Right lobe of liver (tissue), 6 donors: ENCODE results near the gene APOH. TPM values are rescaled to one million over a fixed set of nuclear protein-coding genes. Genes with fewer than 3 reads are reported as not detected.
A peak's percentile ranks its signal among the peaks of the same experiment; 100 is the strongest.

Source experiments
- ATAC-seq, 4 donors: fragments of 200-7000 bp; cut with Tn5 transposase; one replicate each; pipeline ENCODE4 v1.9.1; 2020; ENCODE audit warnings: mild to moderate bottlenecking in 4 of 4, moderate library complexity in 4 of 4
- DNase-seq, 3 donors: peaks; one replicate each; pipeline ENCODE4 v3.0.0-alpha.2; 2020
- H3K27ac ChIP-seq, 3 donors: fragments of 200-600 bp; one replicate each; pipeline ENCODE4 v1.8.0; 2022
- H3K27me3 ChIP-seq, 2 donors: fragments of 200-600 bp; one replicate each; pipeline ENCODE4 v1.8.0; 2022
- H3K36me3 ChIP-seq, 4 donors: fragments of 200-600 bp; sonication (generic) in 1 of 4; one replicate each; pipeline versions ENCODE4 v1.5.1 to v1.8.0; 2017 to 2022; ENCODE audit warnings: control low read depth in 1 of 4
- H3K4me1 ChIP-seq, 4 donors: fragments of 200-600 bp; sonication (generic) in 1 of 4; one replicate each; pipeline versions ENCODE4 v1.5.1 to v1.8.0; 2017 to 2022; ENCODE audit warnings: control low read depth in 1 of 4
- H3K4me3 ChIP-seq, 3 donors: fragments of 200-600 bp; one replicate each; pipeline ENCODE4 v1.8.0; 2022
- H3K9me3 ChIP-seq, 4 donors: fragments of 200-600 bp; sonication (generic) in 1 of 4; one replicate each; pipeline versions ENCODE4 v1.5.1 to v1.8.0; 2017 to 2022; ENCODE audit warnings: control low read depth in 1 of 4
- POLR2A ChIP-seq: fragments of 450-650 bp; IDR thresholded peaks from one replicate; pipeline ENCODE4 v1.6.1; 2017; ENCODE audit warnings: antibody characterized with exemption, mild to moderate bottlenecking
- WGBS: methylation state at CpG from one replicate; pipeline ENCODE4 v1.1.6; 2018; ENCODE audit warnings: low coverage, low lambda C conversion rate; ENCODE audit not compliant: insufficient coverage; ENCODE audit errors: missing lambda C conversion rate; 5-methylcytosine and 5-hydroxymethylcytosine counted together
- intact Hi-C, 2 donors: fragments of 100-400 bp; cut with DNase I; formaldehyde crosslinking; loops; one replicate each; pipeline versions ENCODE4 v1.11.2 to v1.14.1; 2022
- total RNA-seq, 6 experiments: library from RNA; depleted of rRNA in 2 of 6; stranded (reverse); fragments of >200 nt in 2 of 6; fragmentation: NEBNext Ultra II Directional in 3 of 6; extraction: Animal tissue kit (Norgen Biotek cat#: 25700) in 3 of 6; gene quantifications; one replicate each; pipeline versions ENCODE4 v1.1.0 to v1.2.4, GENCODE V29; 2016 to 2023
- TF ChIP-seq, protein P1 (sequence below), 4 donors: fragments of 200-600 bp in 3 of 4; fragments of 450-650 bp in 1 of 4; IDR thresholded peaks; one replicate each; pipeline versions ENCODE4 v1.5.1 to v1.8.0; 2016 to 2022; ENCODE audit warnings: antibody characterized with exemption in 4 of 4, mild to moderate bottlenecking in 2 of 4
- donor health status: DM: no; HTN: yes; CAD: no.
- donor health status: DM: no; HTN: no; CAD: no.
- donor health status: DM: no; HTN: no; CAD: no.
- donor health status: DM: no; HTN: yes; CAD: no.
- donor health status: DM: no; HTN: yes; CAD: no.

The APOH gene
- total RNA-seq, 6 experiments from 2014 or later: 3,186 to 7,027 (median 4,523) TPM

DNA sequence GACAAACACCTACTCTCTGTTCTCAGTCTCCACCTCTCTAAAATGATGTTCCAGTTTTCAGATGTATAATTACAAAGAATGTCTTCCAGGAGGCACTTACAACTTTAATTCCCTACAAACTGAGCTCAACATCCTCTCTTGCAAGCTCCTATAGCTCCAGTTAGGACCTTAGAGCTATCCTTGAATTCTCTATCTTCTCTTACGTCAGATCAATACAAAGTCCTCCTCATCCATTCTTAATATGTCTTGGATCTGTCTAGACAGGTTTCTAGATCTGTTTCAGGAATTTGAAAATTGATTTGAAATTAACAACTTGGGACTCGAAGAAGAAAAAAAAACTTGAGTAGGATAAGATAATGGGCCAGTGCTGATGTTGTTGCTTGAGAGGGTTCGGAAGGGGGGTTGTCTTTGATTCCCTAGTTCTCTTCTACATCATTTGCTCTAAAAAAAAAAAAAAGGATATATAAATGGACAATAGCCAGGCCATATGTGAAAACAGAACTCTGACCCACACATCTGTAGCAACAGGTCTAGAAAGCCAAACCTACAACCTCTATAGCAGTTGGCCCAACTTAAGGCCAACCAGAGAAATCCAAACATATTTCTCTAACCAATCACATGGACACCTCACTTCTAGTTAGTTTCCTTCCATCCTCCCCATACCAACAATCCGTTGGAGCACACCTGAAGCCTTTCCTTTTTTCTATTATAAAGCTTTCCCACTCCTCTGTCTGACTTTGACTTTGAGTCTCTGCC lies 746 bp upstream of the APOH start:
- WGBS: 50% methylated on average over 4 of the region's 4 CpGs
- peaks cover 0 to 55% (median 14%) of the 10 kb centered on the region in 4 donors for H3K4me1 ChIP-seq
- DNase-seq (no peak), ATAC-seq (peak in 3 of 4 donors; percentile 2 to 22 (median 2))
- H3K9me3 ChIP-seq: no peaks in the 10 kb centered on the region
- H3K27me3 ChIP-seq: no peaks in the 10 kb centered on the region
- peaks cover 0 to 32% (median 15%) of the 10 kb centered on the region in 4 donors for H3K36me3 ChIP-seq
- TF ChIP-seq, protein P1, sequence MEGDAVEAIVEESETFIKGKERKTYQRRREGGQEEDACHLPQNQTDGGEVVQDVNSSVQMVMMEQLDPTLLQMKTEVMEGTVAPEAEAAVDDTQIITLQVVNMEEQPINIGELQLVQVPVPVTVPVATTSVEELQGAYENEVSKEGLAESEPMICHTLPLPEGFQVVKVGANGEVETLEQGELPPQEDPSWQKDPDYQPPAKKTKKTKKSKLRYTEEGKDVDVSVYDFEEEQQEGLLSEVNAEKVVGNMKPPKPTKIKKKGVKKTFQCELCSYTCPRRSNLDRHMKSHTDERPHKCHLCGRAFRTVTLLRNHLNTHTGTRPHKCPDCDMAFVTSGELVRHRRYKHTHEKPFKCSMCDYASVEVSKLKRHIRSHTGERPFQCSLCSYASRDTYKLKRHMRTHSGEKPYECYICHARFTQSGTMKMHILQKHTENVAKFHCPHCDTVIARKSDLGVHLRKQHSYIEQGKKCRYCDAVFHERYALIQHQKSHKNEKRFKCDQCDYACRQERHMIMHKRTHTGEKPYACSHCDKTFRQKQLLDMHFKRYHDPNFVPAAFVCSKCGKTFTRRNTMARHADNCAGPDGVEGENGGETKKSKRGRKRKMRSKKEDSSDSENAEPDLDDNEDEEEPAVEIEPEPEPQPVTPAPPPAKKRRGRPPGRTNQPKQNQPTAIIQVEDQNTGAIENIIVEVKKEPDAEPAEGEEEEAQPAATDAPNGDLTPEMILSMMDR (IDR thresholded peaks at IDR 0.05): no peak
- TF ChIP-seq POLR2A: no peak
- peak overlapping the region; percentile 14 to 98 (median 97) for H3K27ac ChIP-seq
- intact Hi-C loops: no loop called here
- peak overlapping the region in 2 of 3 donors; percentile 12 to 61 for H3K4me3 ChIP-seq

DNA sequence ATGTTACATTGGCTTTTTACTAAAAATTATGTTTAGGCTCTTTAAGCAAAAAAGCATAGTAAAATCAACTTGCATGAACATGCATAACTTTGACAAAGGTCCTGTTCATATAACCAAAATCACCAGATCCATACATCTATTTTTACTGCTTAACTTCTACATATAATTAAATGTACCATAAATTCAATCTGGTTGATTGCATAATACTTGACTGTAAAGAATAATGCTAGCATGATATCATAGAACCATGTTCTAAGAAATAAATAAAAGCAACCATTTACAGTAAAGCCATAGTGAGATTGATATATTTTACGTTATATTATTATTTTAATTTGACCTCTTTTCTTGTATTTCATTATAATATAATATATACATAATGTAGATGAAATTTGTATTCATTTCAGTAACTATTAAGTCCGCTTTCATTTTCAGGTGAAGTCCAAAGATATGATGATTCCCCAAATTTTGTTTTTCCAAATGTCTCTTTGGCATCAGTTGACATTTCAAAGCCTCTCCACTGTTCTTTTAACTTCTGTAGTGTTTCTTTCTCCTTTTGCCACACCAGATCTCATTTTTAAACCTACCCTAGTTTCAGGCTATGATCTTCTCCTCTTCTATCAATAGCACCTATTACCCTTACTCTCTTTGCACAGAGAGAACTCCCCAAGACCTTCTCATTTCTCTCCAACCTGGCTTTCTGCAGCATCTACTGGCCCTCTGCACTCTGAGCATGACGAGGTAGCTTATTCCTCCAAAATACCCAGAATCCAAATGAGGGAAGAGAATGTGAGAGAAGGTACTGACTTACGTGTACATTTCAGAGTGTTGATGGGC lies 1.8 kb downstream of the APOH start:
- TF ChIP-seq, protein P1 (IDR thresholded peaks at IDR 0.05): no peak
- TF ChIP-seq POLR2A: no peak
- peaks cover 0 to 55% (median 26%) of the 10 kb centered on the region in 4 donors for H3K36me3 ChIP-seq
- H3K4me1 ChIP-seq: peaks cover 0 to 53% (median 11%) of the 10 kb centered on the region in 4 donors
- ATAC-seq (peak in 1 of 4 donors; percentile 8), DNase-seq (no peak)
- intact Hi-C loops: no loop called here
- H3K9me3 ChIP-seq: no peaks in the 10 kb centered on the region
- H3K27ac ChIP-seq: peak overlapping the region; percentile 92 to 98 (median 97)
- WGBS: 38% methylated on average over 4 of the region's 4 CpGs
- H3K4me3 ChIP-seq: peak overlapping the region; percentile 52 to 61 (median 57)
- no peaks in the 10 kb centered on the region for H3K27me3 ChIP-seq

DNA sequence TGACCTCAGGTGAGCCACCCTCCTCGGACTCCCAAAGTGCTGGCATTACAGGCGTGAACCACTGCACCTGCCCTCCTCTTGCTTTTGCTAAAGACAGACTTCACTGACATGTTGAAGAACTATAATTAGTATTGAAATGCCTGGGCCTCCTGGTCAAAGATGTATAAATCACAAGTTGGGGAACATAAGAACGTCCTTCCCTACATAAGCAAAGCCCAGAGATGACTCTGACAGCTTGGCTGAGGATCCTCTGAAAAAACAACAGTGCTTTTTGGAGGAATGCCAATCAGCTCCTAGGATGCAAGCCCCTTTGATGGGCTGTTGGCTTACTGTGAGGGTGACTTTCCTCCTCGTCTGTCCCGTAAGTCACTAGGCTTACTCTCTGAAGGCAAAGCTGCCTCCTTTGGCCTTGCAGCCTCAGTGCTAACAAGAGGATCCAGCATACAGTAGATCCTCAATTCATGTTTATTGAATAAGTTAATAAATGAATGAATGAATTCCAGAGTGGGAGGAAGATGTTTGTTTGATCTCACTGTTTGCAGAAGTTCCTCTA lies 6.3 kb downstream of the APOH start:
- TF ChIP-seq POLR2A: no peak
- TF ChIP-seq, protein P1 (IDR thresholded peaks at IDR 0.05): no peak
- Histone ChIP-seq H3K4me1 (peaks cover 0 to 43% (median 2%) of the 10 kb centered on the region in 4 donors), H3K4me3 (no peak overlapping the region), H3K9me3 (no peaks in the 10 kb centered on the region), H3K27me3 (no peaks in the 10 kb centered on the region), H3K27ac (no peak overlapping the region), H3K36me3 (peaks cover 0 to 95% (median 45%) of the 10 kb centered on the region in 4 donors)
- ATAC-seq: peak in 2 of 4 donors; percentile 7 to 24
- 51% methylated on average over 4 of the region's 5 CpGs for WGBS
- no peak for DNase-seq
- intact Hi-C loops: no loop called here

DNA sequence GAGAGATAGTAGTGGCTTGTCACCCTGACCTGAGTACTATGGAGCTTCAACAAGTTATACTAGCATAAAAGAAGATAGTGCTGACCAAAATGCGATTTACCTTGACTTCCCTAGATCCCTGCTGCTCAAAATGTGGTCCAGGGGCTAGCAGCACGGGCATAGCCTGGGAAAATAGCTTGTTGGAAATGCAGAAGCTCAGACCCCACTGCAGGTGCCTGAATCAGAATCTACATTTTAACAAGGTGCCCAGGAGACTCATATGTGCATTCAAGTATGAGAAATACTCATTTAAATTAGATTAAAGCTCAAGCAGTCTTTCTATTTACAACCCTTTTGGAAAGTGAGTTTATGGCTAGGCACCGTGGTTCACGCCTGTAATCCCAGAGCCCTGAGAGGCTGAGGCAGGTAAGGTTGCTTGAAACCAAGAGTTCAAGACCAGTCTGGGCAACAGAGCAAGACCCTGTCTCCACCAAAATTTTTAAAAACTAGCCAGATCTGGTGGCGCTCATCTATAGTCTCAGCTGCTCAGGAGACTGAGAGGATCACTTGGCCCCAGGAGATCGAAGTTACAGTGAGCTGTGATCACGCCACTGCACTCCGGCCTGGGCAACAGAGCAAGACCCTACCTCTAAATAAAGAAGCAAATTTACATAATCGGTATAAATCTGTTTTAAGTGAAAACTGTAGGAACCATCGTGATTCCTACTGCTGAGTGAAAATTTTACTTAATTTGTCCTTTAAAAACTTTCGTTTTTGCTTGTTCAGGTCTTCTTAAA lies 7.3 kb downstream of the APOH start:
- ATAC-seq (peak in 1 of 4 donors; percentile 7), DNase-seq (no peak)
- WGBS: 74% methylated on average over 8 of the region's 11 CpGs
- Histone ChIP-seq H3K4me3 (peak overlapping the region in 1 of 3 donors; percentile 6), H3K27ac (peak overlapping the region in 1 of 3 donors; percentile 27), H3K9me3 (no peaks in the 10 kb centered on the region), H3K27me3 (no peaks in the 10 kb centered on the region), H3K36me3 (peaks cover 0 to 95% (median 44%) of the 10 kb centered on the region in 4 donors), H3K4me1 (peaks cover 0 to 43% (median 2%) of the 10 kb centered on the region in 4 donors)
- intact Hi-C loops: no loop called here
- TF ChIP-seq, protein P1 (IDR thresholded peaks at IDR 0.05): no peak
- peak; percentile 3 for TF ChIP-seq POLR2A
